Astrocyte (in vitro differentiated cells and primary cell): ENCODE results near the gene ZNF292. TPM values are rescaled to one million over a fixed set of nuclear protein-coding genes. Genes with fewer than 3 reads are reported as not detected.

ENCODE experiments used
- DNase-seq: peaks from one replicate; pipeline ENCODE4 v3.0.0-alpha.2; 2010; ENCODE audit warnings: low read depth
- FAIRE-seq: peaks from 2 replicates; lab custom pipeline; 2011; peaks lifted over from hg19 to GRCh38; lab: Jason Lieb, UNC
- H2AFZ ChIP-seq: 2 replicates; pipeline ENCODE4 v1.6.0; 2012; ENCODE audit warnings: low read depth, low read length, inconsistent platforms
- H3K27ac ChIP-seq: 2 replicates; pipeline ENCODE4 v1.5.1; 2011; ENCODE audit warnings: low read depth, low read length, inconsistent platforms
- H3K27me3 ChIP-seq: 2 replicates; pipeline ENCODE4 v1.6.0; 2011; ENCODE audit warnings: low read length, inconsistent platforms; ENCODE audit not compliant: insufficient read depth
- H3K36me3 ChIP-seq: 2 replicates; pipeline ENCODE4 v1.5.1; 2011; ENCODE audit warnings: low read length, inconsistent platforms; ENCODE audit not compliant: insufficient read depth
- H3K4me1 ChIP-seq: 2 replicates; pipeline ENCODE4 v1.5.1; 2011; ENCODE audit warnings: low read length, inconsistent platforms; ENCODE audit not compliant: insufficient read depth
- H3K4me2 ChIP-seq: 2 replicates; pipeline ENCODE4 v1.6.0; 2012; ENCODE audit warnings: low read length, inconsistent platforms
- H3K4me3 ChIP-seq: 2 replicates; pipeline ENCODE4 v1.5.1; 2011; ENCODE audit warnings: low read depth, mild to moderate bottlenecking, low read length, inconsistent platforms; ENCODE audit not compliant: insufficient read depth
- H3K79me2 ChIP-seq: 2 replicates; pipeline ENCODE4 v1.6.0; 2012; ENCODE audit warnings: mild to moderate bottlenecking, low read length, inconsistent platforms; ENCODE audit not compliant: insufficient read depth
- H3K9ac ChIP-seq: 2 replicates; pipeline ENCODE4 v1.6.0; 2012; ENCODE audit warnings: mild to moderate bottlenecking, low read length, inconsistent platforms
- H3K9me3 ChIP-seq: 2 replicates; pipeline ENCODE4 v1.5.1; 2012; ENCODE audit warnings: low read depth, mild to moderate bottlenecking, low read length, inconsistent platforms; ENCODE audit not compliant: insufficient read depth
- H4K20me1 ChIP-seq: 2 replicates; pipeline ENCODE4 v1.6.0; 2012; ENCODE audit warnings: low read length, inconsistent platforms; ENCODE audit not compliant: insufficient read depth
- H3K27ac Mint-ChIP-seq: one replicate; pipeline ENCODE4 v1.8.0; 2021; ENCODE audit warnings: mild to moderate bottlenecking, mixed read lengths; ENCODE audit not compliant: unreplicated experiment
- H3K27me3 Mint-ChIP-seq: one replicate; pipeline ENCODE4 v1.8.0; 2021; ENCODE audit warnings: low read depth, mixed read lengths; ENCODE audit not compliant: unreplicated experiment
- H3K36me3 Mint-ChIP-seq: one replicate; pipeline ENCODE4 v1.8.0; 2021; ENCODE audit warnings: low read depth, mixed read lengths; ENCODE audit not compliant: unreplicated experiment
- H3K4me1 Mint-ChIP-seq: one replicate; pipeline ENCODE4 v1.8.0; 2021; ENCODE audit warnings: low read depth, mixed read lengths; ENCODE audit not compliant: unreplicated experiment
- H3K4me3 Mint-ChIP-seq: one replicate; pipeline ENCODE4 v1.8.0; 2021; ENCODE audit warnings: mild to moderate bottlenecking, moderate library complexity, mixed read lengths; ENCODE audit not compliant: unreplicated experiment
- H3K9me3 Mint-ChIP-seq: one replicate; pipeline ENCODE4 v1.8.0; 2021; ENCODE audit warnings: mild to moderate bottlenecking, mixed read lengths; ENCODE audit not compliant: unreplicated experiment
- EZH2 ChIP-seq: IDR thresholded peaks from 2 replicates; pipeline ENCODE4 v1.6.1; 2012; ENCODE audit warnings: mild to moderate bottlenecking, low read length, inconsistent platforms; ENCODE audit not compliant: insufficient read depth
- total RNA-seq: library from RNA; stranded (reverse); gene quantifications from 2 replicates; pipeline ENCODE4 v1.2.1, GENCODE V29; 2021
- TF ChIP-seq, protein P1 (sequence below): IDR thresholded peaks from 2 replicates; pipeline ENCODE4 v1.5.1; 2011; ENCODE audit warnings: low read depth, mild to moderate bottlenecking, inconsistent platforms, low read length, moderate library complexity; ENCODE audit not compliant: insufficient read depth

ZNF292 gene
- total RNA-seq, 1 donor from 2014 or later, result 31.5 TPM

DNA sequence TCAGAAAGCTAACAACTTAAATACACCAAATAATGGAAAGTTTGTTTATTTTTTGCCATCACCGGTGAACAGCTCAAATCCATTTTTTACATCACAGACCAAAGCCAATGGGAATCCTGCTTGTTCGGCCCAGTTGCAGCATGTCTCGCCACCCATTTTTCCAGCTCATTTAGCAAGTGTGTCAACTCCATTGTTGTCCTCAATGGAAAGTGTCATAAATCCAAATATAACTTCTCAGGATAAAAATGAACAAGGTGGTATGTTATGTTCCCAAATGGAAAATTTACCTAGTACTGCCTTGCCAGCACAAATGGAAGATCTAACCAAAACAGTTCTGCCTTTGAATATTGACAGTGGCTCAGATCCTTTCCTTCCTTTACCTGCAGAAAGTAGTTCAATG is 101.7 kb downstream of the ZNF292 start:
- peaks cover 7% of the 10 kb centered on the region for H4K20me1 ChIP-seq
- no peak for DNase-seq
- no peaks in the 10 kb centered on the region for H3K27me3 ChIP-seq
- no peak overlapping the region for H3K9ac ChIP-seq
- H3K36me3 ChIP-seq, result peaks cover 47% of the 10 kb centered on the region
- no peak for FAIRE-seq
- H3K4me1 ChIP-seq, result no peaks in the 10 kb centered on the region
- no peak for TF ChIP-seq EZH2
- TF ChIP-seq, protein P1, sequence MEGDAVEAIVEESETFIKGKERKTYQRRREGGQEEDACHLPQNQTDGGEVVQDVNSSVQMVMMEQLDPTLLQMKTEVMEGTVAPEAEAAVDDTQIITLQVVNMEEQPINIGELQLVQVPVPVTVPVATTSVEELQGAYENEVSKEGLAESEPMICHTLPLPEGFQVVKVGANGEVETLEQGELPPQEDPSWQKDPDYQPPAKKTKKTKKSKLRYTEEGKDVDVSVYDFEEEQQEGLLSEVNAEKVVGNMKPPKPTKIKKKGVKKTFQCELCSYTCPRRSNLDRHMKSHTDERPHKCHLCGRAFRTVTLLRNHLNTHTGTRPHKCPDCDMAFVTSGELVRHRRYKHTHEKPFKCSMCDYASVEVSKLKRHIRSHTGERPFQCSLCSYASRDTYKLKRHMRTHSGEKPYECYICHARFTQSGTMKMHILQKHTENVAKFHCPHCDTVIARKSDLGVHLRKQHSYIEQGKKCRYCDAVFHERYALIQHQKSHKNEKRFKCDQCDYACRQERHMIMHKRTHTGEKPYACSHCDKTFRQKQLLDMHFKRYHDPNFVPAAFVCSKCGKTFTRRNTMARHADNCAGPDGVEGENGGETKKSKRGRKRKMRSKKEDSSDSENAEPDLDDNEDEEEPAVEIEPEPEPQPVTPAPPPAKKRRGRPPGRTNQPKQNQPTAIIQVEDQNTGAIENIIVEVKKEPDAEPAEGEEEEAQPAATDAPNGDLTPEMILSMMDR, result no peak
- no peaks in the 10 kb centered on the region for H3K79me2 ChIP-seq
- no peaks in the 10 kb centered on the region for H3K27me3 Mint-ChIP-seq
- peaks cover 10% of the 10 kb centered on the region for H3K36me3 Mint-ChIP-seq
- H3K9me3 Mint-ChIP-seq, result no peaks in the 10 kb centered on the region
- H3K4me3 Mint-ChIP-seq, result no peak overlapping the region
- H3K9me3 ChIP-seq, result no peaks in the 10 kb centered on the region
- no peak overlapping the region for H2AFZ ChIP-seq
- no peak overlapping the region for H3K4me3 ChIP-seq
- H3K27ac ChIP-seq, result no peak overlapping the region
- no peaks in the 10 kb centered on the region for H3K4me1 Mint-ChIP-seq
- H3K27ac Mint-ChIP-seq, result no peak overlapping the region
- no peak overlapping the region for H3K4me2 ChIP-seq

DNA sequence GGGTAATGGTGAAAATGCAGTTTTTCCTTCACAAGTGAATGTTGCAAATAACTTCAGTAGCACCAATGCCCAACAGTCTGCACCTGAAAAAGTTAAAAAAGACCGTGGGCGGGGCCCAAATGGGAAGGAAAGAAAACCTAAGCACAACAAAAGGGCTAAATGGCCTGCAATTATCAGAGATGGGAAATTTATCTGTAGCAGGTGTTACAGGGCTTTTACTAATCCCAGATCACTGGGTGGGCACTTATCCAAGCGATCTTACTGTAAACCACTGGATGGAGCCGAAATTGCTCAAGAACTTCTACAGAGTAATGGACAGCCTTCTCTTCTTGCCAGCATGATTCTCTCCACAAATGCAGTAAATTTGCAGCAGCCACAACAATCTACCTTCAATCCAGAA is 102.2 kb downstream of the ZNF292 start:
- no peak overlapping the region for H3K4me3 ChIP-seq
- no peaks in the 10 kb centered on the region for H3K4me1 ChIP-seq

DNA sequence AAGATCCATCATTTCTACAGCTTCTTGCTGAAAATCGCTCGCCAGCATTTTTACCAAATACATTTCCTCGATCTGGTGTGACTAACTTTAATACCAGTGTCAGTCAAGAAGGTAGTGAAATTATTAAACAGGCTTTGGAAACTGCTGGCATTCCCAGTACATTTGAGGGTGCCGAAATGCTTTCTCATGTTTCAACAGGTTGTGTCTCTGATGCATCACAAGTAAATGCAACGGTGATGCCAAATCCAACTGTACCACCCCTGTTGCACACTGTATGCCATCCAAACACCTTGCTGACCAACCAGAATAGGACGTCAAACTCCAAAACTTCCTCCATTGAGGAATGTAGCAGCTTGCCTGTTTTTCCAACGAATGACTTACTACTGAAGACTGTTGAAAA is 102.6 kb downstream of the ZNF292 start:
- H3K36me3 Mint-ChIP-seq, result peaks cover 10% of the 10 kb centered on the region
- no peaks in the 10 kb centered on the region for H3K9me3 Mint-ChIP-seq

More for the DNA sequence above, 102.2 kb downstream of the ZNF292 start:
- peaks cover 47% of the 10 kb centered on the region for H3K36me3 ChIP-seq
- no peak overlapping the region for H3K4me3 Mint-ChIP-seq
- no peaks in the 10 kb centered on the region for H3K4me1 Mint-ChIP-seq
- no peaks in the 10 kb centered on the region for H3K79me2 ChIP-seq
- H3K27me3 Mint-ChIP-seq, result no peaks in the 10 kb centered on the region
- H3K4me2 ChIP-seq, result no peak overlapping the region
- H3K9me3 ChIP-seq, result no peaks in the 10 kb centered on the region
- TF ChIP-seq, protein P1, result no peak
- TF ChIP-seq EZH2, result no peak
- H3K9ac ChIP-seq, result no peak overlapping the region
- no peaks in the 10 kb centered on the region for H3K9me3 Mint-ChIP-seq
- no peak overlapping the region for H2AFZ ChIP-seq
- H3K36me3 Mint-ChIP-seq, result peaks cover 10% of the 10 kb centered on the region
- DNase-seq, result no peak
- H3K27ac Mint-ChIP-seq, result no peak overlapping the region
- H3K27ac ChIP-seq, result no peak overlapping the region
- FAIRE-seq, result no peak
- H3K27me3 ChIP-seq, result no peaks in the 10 kb centered on the region
- peaks cover 7% of the 10 kb centered on the region for H4K20me1 ChIP-seq

More for the DNA sequence above, 102.6 kb downstream of the ZNF292 start:
- DNase-seq, result no peak
- Histone ChIP-seq H3K36me3 (peaks cover 47% of the 10 kb centered on the region), H3K4me3 (no peak overlapping the region), H2AFZ (no peak overlapping the region), H4K20me1 (peaks cover 7% of the 10 kb centered on the region), H3K27ac (no peak overlapping the region), H3K4me1 (no peaks in the 10 kb centered on the region), H3K79me2 (no peaks in the 10 kb centered on the region), H3K9me3 (no peaks in the 10 kb centered on the region), H3K27me3 (no peaks in the 10 kb centered on the region), H3K4me2 (no peak overlapping the region), H3K9ac (no peak overlapping the region)
- TF ChIP-seq EZH2, result no peak
- TF ChIP-seq, protein P1, result no peak
- H3K27me3 Mint-ChIP-seq, result no peaks in the 10 kb centered on the region
- no peaks in the 10 kb centered on the region for H3K4me1 Mint-ChIP-seq
- no peak overlapping the region for H3K4me3 Mint-ChIP-seq
- no peak for FAIRE-seq
- no peak overlapping the region for H3K27ac Mint-ChIP-seq
